Fibroblast of gingiva (primary cell): ENCODE measurements around the gene YTHDF1.
"Not testable (repeated sequence)": the region's sequence is repeated elsewhere in the genome, so short reads cannot be mapped to it uniquely, and the experiment has no call there.

Source experiments
- DNase-seq: peaks from one replicate; pipeline ENCODE4 v3.0.0-alpha.2; 2011; ENCODE audit warnings: low read depth

Gene YTHDF1

GRCh38 chr20:63169681-63170080, 46.2 kb downstream of the YTHDF1 start:
- DNase-seq = no peak

DNA sequence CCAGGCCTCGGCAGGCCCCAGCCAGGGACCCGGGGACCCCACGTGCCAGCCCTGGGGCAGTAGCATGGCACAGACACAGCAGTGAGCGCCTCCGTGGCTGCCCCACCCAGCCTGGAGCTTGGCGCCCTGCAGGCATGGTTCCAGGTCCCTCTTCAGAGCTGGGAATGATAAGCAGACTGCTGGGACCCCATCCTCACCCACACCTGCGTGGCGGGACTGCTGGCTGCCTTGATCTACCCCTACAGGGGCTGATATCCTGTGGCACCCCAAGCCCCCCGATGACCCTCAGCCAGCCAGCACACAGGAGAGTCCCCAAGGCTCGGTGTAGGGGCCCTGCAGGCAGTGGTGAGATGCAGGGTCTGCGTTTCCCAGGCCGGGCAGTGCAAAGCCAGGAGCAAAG, 47.1 kb downstream of the YTHDF1 start:
- no peak for DNase-seq

DNA sequence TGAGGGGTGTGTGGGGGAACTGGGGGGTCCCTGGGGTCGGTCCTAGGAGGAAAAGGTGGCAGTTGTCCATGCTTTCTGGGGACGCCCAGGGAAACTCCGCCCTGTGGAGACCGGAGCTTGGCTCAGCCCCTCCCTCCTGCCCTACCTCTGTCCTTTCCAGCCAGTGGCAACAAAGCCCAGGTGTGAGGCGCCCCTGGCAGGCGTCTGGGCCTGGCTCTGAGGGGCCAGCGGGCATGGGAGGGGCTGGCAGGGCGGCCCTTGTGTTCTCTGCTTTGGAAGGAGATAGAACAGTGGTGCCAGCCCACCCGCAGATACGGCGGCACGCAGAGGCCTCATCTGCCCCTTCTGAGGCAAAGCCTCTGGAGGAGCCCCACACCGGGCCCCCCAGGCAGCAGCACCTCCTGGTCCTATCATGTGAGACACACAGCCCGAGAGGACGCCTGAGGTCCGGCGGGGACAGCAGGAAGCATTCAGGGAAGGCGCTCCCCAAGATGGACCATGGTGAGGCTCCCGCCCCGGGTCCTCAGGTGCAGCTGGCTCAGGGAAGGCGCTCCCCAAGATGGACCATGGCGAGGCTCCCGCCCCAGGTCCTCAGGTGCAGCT, 47.9 kb downstream of the YTHDF1 start:
- no peak for DNase-seq

- no peak for DNase-seq
These were observed 48.7 kb downstream of the YTHDF1 start for GRCh38 chr20:63167026-63167917.

- DNase-seq = no peak
These were observed 49.5 kb downstream of the YTHDF1 start for GRCh38 chr20:63166193-63167020.

GRCh38 chr20:63165356-63166192, 50.4 kb downstream of the YTHDF1 start:
- DNase-seq = no peak

DNA sequence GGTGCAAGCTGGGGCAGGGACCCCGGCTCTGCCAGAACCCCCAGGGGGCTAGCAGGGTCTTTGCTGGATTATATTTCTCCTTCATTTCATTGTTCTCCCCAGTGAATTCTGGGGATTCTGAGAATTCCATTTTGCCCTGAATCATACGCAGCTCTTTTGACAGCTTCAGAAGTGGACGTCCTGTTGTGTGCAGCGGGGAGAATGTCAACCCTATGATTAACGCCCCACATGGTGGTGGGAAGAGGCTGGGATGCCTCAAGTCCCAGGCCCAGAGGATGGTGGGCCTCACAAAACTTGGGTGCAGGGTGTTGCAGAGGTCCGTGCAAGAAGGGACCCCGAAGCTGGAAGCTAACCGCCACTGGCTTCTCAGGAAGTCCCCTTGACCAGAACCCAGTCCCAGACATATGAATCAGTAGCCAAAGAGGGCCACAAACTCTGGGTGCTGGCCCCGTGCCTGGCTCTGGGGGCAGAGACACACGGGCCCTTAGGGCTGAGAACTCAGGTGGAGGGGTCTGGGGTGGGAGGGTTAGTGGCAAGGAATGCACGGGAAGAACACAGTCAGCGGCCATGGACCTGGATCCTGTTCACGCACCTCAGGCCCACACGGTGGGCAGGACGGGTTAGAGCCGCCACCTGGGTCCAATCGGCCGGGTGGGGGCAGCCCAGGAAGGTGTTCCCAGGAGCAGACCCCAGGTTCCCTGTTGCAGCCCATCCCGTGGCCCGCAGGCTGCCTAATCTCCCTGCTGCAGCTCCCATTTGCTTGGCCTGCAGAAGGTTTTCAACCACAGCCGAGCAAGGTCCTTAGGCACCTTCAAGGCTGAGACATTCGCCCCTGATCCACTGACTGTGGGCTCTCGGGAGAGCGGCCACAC, 51.2 kb downstream of the YTHDF1 start:
- DNase-seq = no peak

- no peak for DNase-seq
These were observed 52.1 kb downstream of the YTHDF1 start for GRCh38 chr20:63163596-63164483.

GRCh38 chr20:63163171-63163570, 52.8 kb downstream of the YTHDF1 start:
- no peak for DNase-seq

GRCh38 chr20:63162206-63162795, 53.6 kb downstream of the YTHDF1 start:
- no peak for DNase-seq

- DNase-seq = no peak
These were observed 54.7 kb downstream of the YTHDF1 start for GRCh38 chr20:63161176-63161651.

DNA sequence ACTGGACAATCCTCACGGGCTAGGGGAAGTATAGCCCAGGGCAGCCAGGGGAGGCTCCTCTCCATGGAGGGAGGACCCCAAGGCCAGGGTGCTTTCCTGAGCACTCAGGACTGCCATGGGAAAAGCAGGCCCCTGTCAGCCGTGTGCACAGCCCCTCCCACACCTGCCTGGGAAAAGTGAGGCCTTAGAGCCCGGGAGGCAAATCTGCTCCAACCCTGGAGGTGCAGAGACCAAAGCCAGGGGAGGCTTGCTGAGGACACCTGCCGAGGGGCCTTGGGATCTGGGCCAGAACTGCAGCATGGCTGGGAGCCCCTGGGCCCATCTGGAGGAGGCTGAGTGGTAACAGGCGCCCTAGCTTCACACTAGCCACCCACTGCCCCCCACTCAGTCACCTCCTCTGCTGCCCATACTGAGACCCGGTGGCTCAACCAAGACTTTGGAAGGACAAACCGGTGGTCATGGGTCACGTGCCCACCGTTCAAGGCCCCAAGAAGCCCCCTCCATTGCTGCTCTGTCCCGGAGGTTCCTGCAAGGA, 55.2 kb downstream of the YTHDF1 start:
- no peak for DNase-seq

- no peak for DNase-seq
These were observed 55.9 kb downstream of the YTHDF1 start for GRCh38 chr20:63159826-63160640.

DNA sequence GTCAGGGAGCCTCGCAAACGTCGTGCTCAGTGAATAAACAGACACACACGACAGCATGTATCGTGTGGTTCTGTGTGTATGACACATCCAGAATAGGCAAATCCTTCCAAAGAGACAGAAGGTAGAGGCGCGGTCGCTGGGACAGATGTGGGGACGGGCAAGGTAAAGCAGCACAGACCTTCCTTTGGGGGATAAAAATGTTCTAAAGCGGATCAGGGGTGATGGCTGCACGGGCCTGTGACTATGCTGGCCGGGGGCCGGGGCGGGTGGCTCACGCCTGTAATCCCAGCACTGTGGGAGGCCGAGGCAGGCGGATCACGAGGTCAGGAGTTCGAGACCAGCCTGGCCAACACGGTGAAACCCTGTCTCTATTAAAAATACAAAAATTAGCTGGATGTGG, 56.7 kb downstream of the YTHDF1 start:
- not testable (repeated sequence) for DNase-seq

GRCh38 chr20:63158845-63159244, 57.1 kb downstream of the YTHDF1 start:
- no peak for DNase-seq

GRCh38 chr20:63158352-63158751, 57.6 kb downstream of the YTHDF1 start:
- no peak for DNase-seq

DNA sequence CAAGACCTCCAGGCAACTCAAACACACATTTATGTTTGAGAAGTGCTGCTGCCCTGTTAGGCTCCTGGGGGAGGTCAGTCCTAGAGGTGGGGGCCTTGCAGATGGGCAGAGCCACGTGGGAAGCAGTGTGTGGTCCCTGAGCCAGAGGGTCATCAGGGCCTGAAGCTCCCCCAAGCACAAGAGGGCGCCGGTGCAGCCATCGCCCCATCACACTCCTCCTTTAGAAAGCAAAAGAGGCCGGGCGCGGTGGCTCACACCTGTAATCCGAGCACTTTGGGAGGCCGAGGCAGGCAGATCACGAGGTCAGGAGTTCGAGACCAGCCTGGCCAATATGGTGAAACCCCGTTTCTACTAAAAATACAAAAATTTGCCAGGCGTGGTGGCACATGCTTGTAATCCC, 58.5 kb downstream of the YTHDF1 start:
- not testable (repeated sequence) for DNase-seq

DNA sequence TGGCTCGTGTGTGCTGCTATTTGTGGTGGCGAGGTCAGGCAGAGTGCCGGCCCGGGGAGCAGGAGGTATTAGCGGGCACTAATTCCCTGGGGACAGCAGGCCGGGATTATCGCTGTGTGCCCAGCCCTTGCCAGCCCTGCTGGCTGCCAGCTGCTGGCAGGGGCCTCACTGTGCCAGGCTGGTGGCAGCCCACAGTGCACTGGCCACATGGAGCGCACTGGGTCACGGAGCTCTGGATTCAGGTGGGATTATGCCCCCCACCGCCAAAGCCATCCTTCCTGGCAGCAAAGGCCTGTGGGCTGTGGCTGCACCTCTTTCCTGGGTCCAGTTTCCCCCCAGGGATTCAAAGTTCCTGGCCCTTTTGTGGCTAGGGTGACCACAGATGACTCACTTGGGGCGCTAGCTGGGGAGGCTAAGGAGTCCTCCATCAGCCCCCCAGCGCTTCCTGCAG, 59.7 kb downstream of the YTHDF1 start:
- no peak for DNase-seq
